ENCODE results near the gene NRG3.

NRG3 gene

DNA sequence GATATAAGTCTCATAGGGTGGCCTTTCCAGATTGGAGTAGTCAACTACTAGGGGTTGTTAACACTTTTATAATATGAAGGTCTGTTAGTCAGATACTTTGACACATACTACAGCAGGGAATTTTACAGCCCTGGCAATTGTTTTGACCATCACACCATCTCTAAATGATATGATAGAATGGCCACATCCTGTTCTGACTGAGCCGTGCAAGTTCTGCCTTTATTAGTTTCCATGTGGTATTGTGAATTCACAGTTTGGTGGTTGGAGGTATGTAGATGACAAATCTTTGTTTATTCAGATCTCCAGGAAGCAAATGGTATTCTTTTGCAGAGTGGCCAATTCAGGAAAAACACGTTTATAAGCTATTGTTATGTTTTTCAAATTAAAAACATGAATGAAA is 83.0 kb downstream of the NRG3 start:
- Mint-ChIP-seq H3K9me3 (no peaks in the 10 kb centered on the region), H3K4me3 (no peak overlapping the region), H3K4me1 (ENCODE audit: low read depth) (no peaks in the 10 kb centered on the region), H3K36me3 (ENCODE audit: low read depth) (no peaks in the 10 kb centered on the region), H3K27me3 (no peaks in the 10 kb centered on the region), H3K27ac (no peak overlapping the region)
- intact Hi-C loops (cut with micrococcal nuclease): no loop called here

DNA sequence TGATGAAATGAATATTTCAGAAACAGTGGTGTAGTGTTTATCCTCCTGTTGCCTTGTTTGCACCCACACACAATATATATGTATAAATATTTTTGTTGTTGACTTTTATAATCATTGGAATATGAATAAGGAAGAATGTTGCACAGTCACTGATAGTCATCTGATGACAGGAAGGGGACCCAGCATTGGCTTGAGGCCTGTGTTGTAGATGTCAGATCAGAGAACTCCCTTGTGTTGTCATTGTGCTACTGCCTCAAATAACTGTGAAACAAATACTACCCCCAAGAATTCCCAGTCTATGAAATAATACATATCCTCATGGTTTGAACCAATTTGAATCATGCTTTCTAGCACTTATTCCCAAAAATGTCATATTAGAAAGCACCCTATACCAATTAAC is 84.0 kb downstream of the NRG3 start:
- H3K4me1 Mint-ChIP-seq (ENCODE audit: low read depth): no peaks in the 10 kb centered on the region
- no peaks in the 10 kb centered on the region for H3K36me3 Mint-ChIP-seq (ENCODE audit: low read depth)
- no peak overlapping the region for H3K27ac Mint-ChIP-seq
- no peaks in the 10 kb centered on the region for H3K9me3 Mint-ChIP-seq
- H3K27me3 Mint-ChIP-seq: no peaks in the 10 kb centered on the region
- H3K4me3 Mint-ChIP-seq: no peak overlapping the region
- intact Hi-C loops (cut with micrococcal nuclease): no loop called here

GRCh38 chr10:81961451-81962184 is 86.6 kb downstream of the NRG3 start:
- no peak overlapping the region for H3K27ac Mint-ChIP-seq
- no peaks in the 10 kb centered on the region for H3K9me3 Mint-ChIP-seq
- H3K36me3 Mint-ChIP-seq (ENCODE audit: low read depth): no peaks in the 10 kb centered on the region
- no peak overlapping the region for H3K4me3 Mint-ChIP-seq
- no peaks in the 10 kb centered on the region for H3K4me1 Mint-ChIP-seq (ENCODE audit: low read depth)
- H3K27me3 Mint-ChIP-seq: no peaks in the 10 kb centered on the region
- intact Hi-C loops (cut with micrococcal nuclease): no loop called here

DNA sequence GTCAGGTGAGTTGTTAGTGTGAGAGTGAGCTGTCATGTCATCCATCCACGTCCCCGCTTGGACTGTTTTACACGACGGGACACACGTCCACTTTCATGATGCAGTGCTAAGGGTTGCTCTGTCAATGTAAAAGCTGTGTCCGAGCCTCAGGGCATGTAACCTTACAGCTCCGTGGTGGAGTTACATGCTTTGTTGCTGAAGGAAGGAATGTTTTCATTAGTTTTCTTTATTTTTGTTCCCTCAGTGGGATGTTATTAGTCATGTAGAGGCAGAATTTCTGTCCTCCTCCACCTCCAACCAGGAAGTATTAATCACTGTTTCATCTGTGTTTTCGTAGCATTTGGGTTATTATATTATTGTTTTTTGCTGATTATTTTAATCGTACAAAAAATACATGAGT is 88.6 kb downstream of the NRG3 start:
- H3K27ac Mint-ChIP-seq: no peak overlapping the region
- no peak overlapping the region for H3K4me3 Mint-ChIP-seq
- H3K4me1 Mint-ChIP-seq (ENCODE audit: low read depth): no peaks in the 10 kb centered on the region
- no peaks in the 10 kb centered on the region for H3K27me3 Mint-ChIP-seq
- H3K36me3 Mint-ChIP-seq (ENCODE audit: low read depth): no peaks in the 10 kb centered on the region
- H3K9me3 Mint-ChIP-seq: no peaks in the 10 kb centered on the region
- intact Hi-C loops (cut with micrococcal nuclease): no loop called here

- no peak overlapping the region for H3K27ac Mint-ChIP-seq
- no peaks in the 10 kb centered on the region for H3K4me1 Mint-ChIP-seq (ENCODE audit: low read depth)
- no peaks in the 10 kb centered on the region for H3K27me3 Mint-ChIP-seq
- H3K4me3 Mint-ChIP-seq: no peak overlapping the region
- intact Hi-C loops (cut with micrococcal nuclease): no loop called here
- H3K9me3 Mint-ChIP-seq: peaks cover 10% of the 10 kb centered on the region
- H3K36me3 Mint-ChIP-seq (ENCODE audit: low read depth): no peaks in the 10 kb centered on the region
Observed at GRCh38 chr10:81967716-81968115, 92.7 kb downstream of the NRG3 start.

DNA sequence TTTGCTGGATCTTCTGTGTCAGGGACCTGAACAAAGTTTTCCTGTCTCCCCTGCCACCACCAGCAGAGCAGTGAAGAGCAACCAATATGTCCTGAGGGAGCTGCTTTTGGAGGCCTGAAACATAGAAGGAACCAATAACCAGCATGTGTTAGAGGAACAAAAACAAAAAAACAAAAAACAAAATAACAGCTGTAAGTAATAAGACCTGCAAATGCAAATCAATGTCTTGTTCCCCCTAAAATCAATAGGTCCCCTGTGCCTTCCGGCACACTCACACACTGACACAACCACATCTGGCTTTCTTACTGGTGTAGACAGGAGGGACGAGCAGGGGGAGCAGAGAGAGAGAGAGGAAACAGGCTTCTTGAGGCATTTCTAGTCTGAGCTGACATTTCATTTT is 94.1 kb downstream of the NRG3 start:
- no peaks in the 10 kb centered on the region for H3K36me3 Mint-ChIP-seq (ENCODE audit: low read depth)
- intact Hi-C loops (cut with micrococcal nuclease): no loop called here
- no peaks in the 10 kb centered on the region for H3K4me1 Mint-ChIP-seq (ENCODE audit: low read depth)
- no peak overlapping the region for H3K4me3 Mint-ChIP-seq
- peaks cover 15% of the 10 kb centered on the region for H3K9me3 Mint-ChIP-seq
- H3K27ac Mint-ChIP-seq: no peak overlapping the region
- no peaks in the 10 kb centered on the region for H3K27me3 Mint-ChIP-seq

GRCh38 chr10:81978238-81978637 is 103.2 kb downstream of the NRG3 start:
- Mint-ChIP-seq H3K9me3 (peaks cover 15% of the 10 kb centered on the region), H3K36me3 (ENCODE audit: low read depth) (no peaks in the 10 kb centered on the region), H3K27ac (no peak overlapping the region), H3K27me3 (no peaks in the 10 kb centered on the region), H3K4me1 (ENCODE audit: low read depth) (no peaks in the 10 kb centered on the region), H3K4me3 (no peak overlapping the region)
- intact Hi-C loops (cut with micrococcal nuclease): no loop called here

GRCh38 chr10:81981724-81982123 is 106.7 kb downstream of the NRG3 start:
- H3K4me3 Mint-ChIP-seq: no peak overlapping the region
- no peak overlapping the region for H3K27ac Mint-ChIP-seq
- H3K4me1 Mint-ChIP-seq (ENCODE audit: low read depth): no peaks in the 10 kb centered on the region
- intact Hi-C loops (cut with micrococcal nuclease): no loop called here
- H3K36me3 Mint-ChIP-seq (ENCODE audit: low read depth): no peaks in the 10 kb centered on the region
- no peaks in the 10 kb centered on the region for H3K27me3 Mint-ChIP-seq
- H3K9me3 Mint-ChIP-seq: no peaks in the 10 kb centered on the region

DNA sequence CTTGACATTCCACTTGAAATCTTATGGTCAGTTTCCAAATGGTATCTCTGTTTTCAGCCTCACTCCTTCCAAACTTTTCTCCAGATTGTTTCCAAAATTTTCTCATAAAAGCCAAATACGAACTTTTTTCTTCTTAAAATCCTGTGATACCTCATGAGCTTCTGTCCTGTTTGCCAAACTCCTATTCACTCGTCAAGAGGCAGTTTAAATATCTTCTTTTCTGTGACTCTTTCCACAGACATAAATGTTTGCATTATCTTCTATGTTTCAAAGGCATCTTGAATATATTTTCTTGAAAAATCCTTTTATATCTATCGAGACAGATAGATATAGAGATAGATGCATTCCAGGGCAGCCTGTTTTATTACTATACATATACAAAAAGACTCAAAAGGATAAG is 109.4 kb downstream of the NRG3 start:
- Mint-ChIP-seq H3K36me3 (ENCODE audit: low read depth) (no peaks in the 10 kb centered on the region), H3K4me3 (no peak overlapping the region), H3K27ac (no peak overlapping the region), H3K4me1 (ENCODE audit: low read depth) (no peaks in the 10 kb centered on the region), H3K9me3 (peaks cover 11% of the 10 kb centered on the region), H3K27me3 (no peaks in the 10 kb centered on the region)
- intact Hi-C loops (cut with micrococcal nuclease): no loop called here

- no peak overlapping the region for H3K4me3 Mint-ChIP-seq
- H3K4me1 Mint-ChIP-seq (ENCODE audit: low read depth): no peaks in the 10 kb centered on the region
- H3K36me3 Mint-ChIP-seq (ENCODE audit: low read depth): no peaks in the 10 kb centered on the region
- no peaks in the 10 kb centered on the region for H3K27me3 Mint-ChIP-seq
- H3K27ac Mint-ChIP-seq: no peak overlapping the region
- intact Hi-C loops (cut with micrococcal nuclease): no loop called here
- H3K9me3 Mint-ChIP-seq: peaks cover 5% of the 10 kb centered on the region
Observed at GRCh38 chr10:81995254-81995653, 120.3 kb downstream of the NRG3 start.

GRCh38 chr10:81996927-81997326 is 121.9 kb downstream of the NRG3 start:
- H3K4me1 Mint-ChIP-seq (ENCODE audit: low read depth): no peaks in the 10 kb centered on the region
- no peak overlapping the region for H3K4me3 Mint-ChIP-seq
- H3K9me3 Mint-ChIP-seq: peaks cover 5% of the 10 kb centered on the region
- H3K36me3 Mint-ChIP-seq (ENCODE audit: low read depth): no peaks in the 10 kb centered on the region
- no peak overlapping the region for H3K27ac Mint-ChIP-seq
- intact Hi-C loops (cut with micrococcal nuclease): no loop called here
- no peaks in the 10 kb centered on the region for H3K27me3 Mint-ChIP-seq

GRCh38 chr10:82020999-82021398 is 146.0 kb downstream of the NRG3 start:
- H3K36me3 Mint-ChIP-seq (ENCODE audit: low read depth): no peaks in the 10 kb centered on the region
- H3K27me3 Mint-ChIP-seq: no peaks in the 10 kb centered on the region
- intact Hi-C loops (cut with micrococcal nuclease): no loop called here
- no peak overlapping the region for H3K4me3 Mint-ChIP-seq
- no peaks in the 10 kb centered on the region for H3K4me1 Mint-ChIP-seq (ENCODE audit: low read depth)
- peaks cover 18% of the 10 kb centered on the region for H3K9me3 Mint-ChIP-seq
- no peak overlapping the region for H3K27ac Mint-ChIP-seq

DNA sequence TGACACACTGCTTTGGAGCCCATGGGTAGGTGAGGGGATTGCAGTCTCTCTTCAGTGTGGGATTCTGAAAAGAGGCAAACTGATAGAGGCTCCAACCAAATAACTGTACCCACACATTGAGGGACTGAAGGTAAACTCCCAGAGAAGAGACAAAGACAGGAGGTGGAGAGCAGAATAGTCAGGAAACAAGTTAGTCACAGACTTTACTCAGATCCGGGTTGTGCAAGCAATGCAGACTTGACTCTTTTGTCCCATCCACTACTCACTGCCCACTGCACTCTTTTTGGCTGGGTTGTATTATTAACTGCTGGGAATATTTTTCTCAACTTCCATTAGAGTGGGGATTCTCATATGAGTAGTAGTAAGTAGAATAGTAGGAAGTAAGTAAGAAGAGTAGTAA is 152.7 kb downstream of the NRG3 start:
- H3K4me1 Mint-ChIP-seq (ENCODE audit: low read depth): no peaks in the 10 kb centered on the region
- H3K9me3 Mint-ChIP-seq: no peaks in the 10 kb centered on the region
- no peaks in the 10 kb centered on the region for H3K36me3 Mint-ChIP-seq (ENCODE audit: low read depth)
- H3K27me3 Mint-ChIP-seq: no peaks in the 10 kb centered on the region
- no peak overlapping the region for H3K27ac Mint-ChIP-seq
- intact Hi-C loops (cut with micrococcal nuclease): no loop called here
- H3K4me3 Mint-ChIP-seq: no peak overlapping the region

DNA sequence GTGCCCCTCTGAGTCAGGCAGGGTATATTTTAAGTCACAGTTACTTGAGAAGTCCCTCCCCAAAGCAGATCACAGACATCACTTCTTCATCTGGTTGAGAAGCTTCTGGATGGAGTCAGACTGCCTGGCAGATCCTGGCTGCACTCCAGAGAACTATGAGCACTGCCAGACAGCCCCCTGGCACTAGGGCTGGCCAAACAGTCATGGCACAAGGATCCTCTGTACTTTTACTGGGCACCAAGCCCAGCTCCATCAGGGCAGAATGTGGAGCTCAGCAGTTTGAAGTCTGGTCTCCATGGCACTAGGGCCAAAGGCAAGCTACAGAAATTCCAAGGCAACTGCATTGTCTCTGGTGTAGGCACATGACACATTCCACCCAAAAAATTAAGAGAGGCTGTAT is 162.1 kb downstream of the NRG3 start:
- H3K27me3 Mint-ChIP-seq: no peaks in the 10 kb centered on the region
- intact Hi-C loops (cut with micrococcal nuclease): no loop called here
- H3K9me3 Mint-ChIP-seq: no peaks in the 10 kb centered on the region
- no peak overlapping the region for H3K4me3 Mint-ChIP-seq
- H3K36me3 Mint-ChIP-seq (ENCODE audit: low read depth): no peaks in the 10 kb centered on the region
- no peak overlapping the region for H3K27ac Mint-ChIP-seq
- no peaks in the 10 kb centered on the region for H3K4me1 Mint-ChIP-seq (ENCODE audit: low read depth)

GRCh38 chr10:82038587-82038986 is 163.6 kb downstream of the NRG3 start:
- H3K4me3 Mint-ChIP-seq: no peak overlapping the region
- H3K27ac Mint-ChIP-seq: no peak overlapping the region
- no peaks in the 10 kb centered on the region for H3K27me3 Mint-ChIP-seq
- no peaks in the 10 kb centered on the region for H3K4me1 Mint-ChIP-seq (ENCODE audit: low read depth)
- H3K36me3 Mint-ChIP-seq (ENCODE audit: low read depth): no peaks in the 10 kb centered on the region
- H3K9me3 Mint-ChIP-seq: no peaks in the 10 kb centered on the region
- intact Hi-C loops (cut with micrococcal nuclease): no loop called here
